Fibroblast of lung (primary cell): ENCODE results near the gene ARHGEF19. TPM values are rescaled to one million over a fixed set of nuclear protein-coding genes. Genes with fewer than 3 reads are reported as not detected.

ENCODE experiments used
- DNase-seq, 2 donors: peaks; one replicate each; pipeline versions ENCODE4 v3.0.0 to v3.0.0-alpha.2; 2010; ENCODE audit warnings: low read depth in 2 of 2
- H2AFZ ChIP-seq: 2 replicates; pipeline ENCODE4 v1.5.1; 2012; ENCODE audit warnings: low read length, control low read depth, inconsistent platforms
- H3K27ac ChIP-seq: 2 replicates; pipeline ENCODE4 v1.5.1; 2011; ENCODE audit warnings: low read length, control low read depth; ENCODE audit not compliant: insufficient read depth
- H3K27me3 ChIP-seq: 2 replicates; pipeline ENCODE4 v1.5.1; 2011; ENCODE audit warnings: mild to moderate bottlenecking, low read length; ENCODE audit not compliant: control insufficient read depth, insufficient read depth
- H3K36me3 ChIP-seq: 2 replicates; pipeline ENCODE4 v1.5.1; 2011; ENCODE audit warnings: low read length; ENCODE audit not compliant: control insufficient read depth, insufficient read depth
- H3K4me1 ChIP-seq: 2 replicates; pipeline ENCODE4 v1.5.1; 2011; ENCODE audit warnings: low read length; ENCODE audit not compliant: control insufficient read depth, insufficient read depth; ENCODE audit errors: extremely low read depth
- H3K4me2 ChIP-seq: 2 replicates; pipeline ENCODE4 v1.5.1; 2011; ENCODE audit warnings: low read length, control low read depth; ENCODE audit not compliant: insufficient read depth; ENCODE audit errors: extremely low read depth
- H3K4me3 ChIP-seq, 4 experiments: fragments of 200-600 bp in 1 of 4; sonication (generic) in 1 of 4; replicated peaks in 1 of 4; 2 replicates each; pipeline ENCODE4 v1.5.1; 2011 to 2016; ENCODE audit warnings: low read length in 4 of 4, low read depth in 3 of 4, mild to moderate bottlenecking in 3 of 4, control low read depth in 2 of 4, inconsistent platforms in 1 of 4, mixed read lengths in 1 of 4; ENCODE audit not compliant: insufficient read depth in 1 of 4; ENCODE audit errors: control extremely low read depth in 1 of 4
- H3K79me2 ChIP-seq: 2 replicates; pipeline ENCODE4 v1.5.1; 2012; ENCODE audit warnings: mild to moderate bottlenecking, low read length, inconsistent platforms; ENCODE audit not compliant: control insufficient read depth, insufficient read depth
- H3K9ac ChIP-seq: 2 replicates; pipeline ENCODE4 v1.5.1; 2011; ENCODE audit warnings: mild to moderate bottlenecking, low read length, control low read depth; ENCODE audit not compliant: insufficient read depth
- H3K9me3 ChIP-seq: 2 replicates; pipeline ENCODE4 v1.5.1; 2012; ENCODE audit warnings: low read depth, low read length; ENCODE audit not compliant: control insufficient read depth, insufficient read depth
- H4K20me1 ChIP-seq: 2 replicates; pipeline ENCODE4 v1.5.1; 2011; ENCODE audit warnings: low read length; ENCODE audit not compliant: control insufficient read depth, insufficient read depth; ENCODE audit errors: extremely low read depth
- CTCF ChIP-seq, 2 donors: IDR thresholded peaks in 1 of 2; conservative IDR thresholded peaks in 1 of 2; 1 replicate in 1 of 2; 2 replicates in 1 of 2; pipeline ENCODE4 v1.5.1; 2011 to 2012; ENCODE audit warnings: low read length in 2 of 2, control low read depth in 1 of 2, inconsistent platforms in 1 of 2, low read depth in 1 of 2, mild to moderate bottlenecking in 1 of 2
- EZH2 ChIP-seq: IDR thresholded peaks from 2 replicates; pipeline ENCODE4 v1.5.1; 2012; ENCODE audit warnings: low read length, control low read depth, mild to moderate bottlenecking; ENCODE audit errors: missing control alignments
- polyA plus RNA-seq, 2 donors: library from polyadenylated mRNA; depleted of rRNA in 1 of 2; stranded (reverse) in 1 of 2; unstranded in 1 of 2; fragments of >200 nt; gene quantifications; 2 replicates each; pipeline ENCODE4 v1.2.1, GENCODE V29; 2011 to 2012; ENCODE audit warnings: missing spikeins in 1 of 2
- total RNA-seq: library from RNA; depleted of rRNA; stranded (reverse); fragments of >200 nt; gene quantifications from 2 replicates; pipeline ENCODE4 v1.2.1, GENCODE V29; 2014

Gene ARHGEF19
- total and polyA plus RNA-seq, 2 donors (not counting 1 experiment from before 2014, with no cell fraction given) = 3.3 TPM

GRCh38 chr1:16195518-16195905 lies 16.9 kb downstream of the ARHGEF19 start:
- Histone ChIP-seq H3K4me2 (no peak overlapping the region), H3K27ac (no peak overlapping the region), H4K20me1 (no peaks in the 10 kb centered on the region), H3K79me2 (no peaks in the 10 kb centered on the region), H3K4me3 (no peak overlapping the region), H3K9me3 (no peaks in the 10 kb centered on the region), H3K36me3 (no peaks in the 10 kb centered on the region), H3K4me1 (no peaks in the 10 kb centered on the region), H3K27me3 (peaks cover 3% of the 10 kb centered on the region), H2AFZ (no peak overlapping the region), H3K9ac (no peak overlapping the region)
- no peak for TF ChIP-seq EZH2
- TF ChIP-seq CTCF (conservative IDR thresholded peaks at IDR 0.05 in 1 of 2, IDR thresholded peaks at IDR 0.05 in 1 of 2; ENCODE audit: low read depth in 1 of 2, low read length in 2 of 2) = no peak
- DNase-seq = no peak

DNA sequence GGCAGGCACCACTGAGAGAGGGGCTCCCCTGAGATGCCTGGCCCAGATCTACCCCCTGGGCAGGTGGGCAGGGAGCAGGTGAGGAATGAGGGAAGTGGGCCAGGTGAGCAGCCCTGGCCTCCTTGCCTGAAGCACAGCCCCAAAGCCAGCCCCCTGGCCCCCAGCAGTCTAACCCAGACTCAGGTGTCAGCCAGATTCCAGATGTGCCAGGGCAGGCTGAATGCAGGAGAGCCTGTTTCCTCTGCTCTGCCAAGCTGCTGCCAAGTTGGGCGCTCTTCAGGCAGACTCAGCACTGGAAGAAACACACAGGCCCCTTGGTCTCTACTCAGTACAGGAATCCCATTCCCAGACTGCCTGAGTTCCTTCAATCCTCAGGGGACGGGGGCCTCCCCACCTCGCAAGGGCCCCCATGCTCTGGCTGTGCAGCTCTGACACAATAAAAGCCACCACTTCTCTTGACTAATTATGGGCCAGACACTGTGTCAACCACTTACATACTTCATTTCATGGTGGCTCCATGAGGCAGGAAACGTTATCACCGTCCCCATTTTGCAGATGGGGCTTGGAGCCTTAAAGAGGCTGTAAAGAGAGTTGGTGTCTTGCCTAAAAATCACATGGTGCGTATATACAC lies 20.4 kb downstream of the ARHGEF19 start:
- Histone ChIP-seq H3K9ac (no peak overlapping the region), H2AFZ (no peak overlapping the region), H3K9me3 (no peaks in the 10 kb centered on the region), H3K36me3 (no peaks in the 10 kb centered on the region), H3K27me3 (peaks cover 3% of the 10 kb centered on the region), H3K4me1 (peaks cover 7% of the 10 kb centered on the region), H3K4me3 (no peak overlapping the region), H3K79me2 (no peaks in the 10 kb centered on the region), H3K27ac (no peak overlapping the region), H4K20me1 (no peaks in the 10 kb centered on the region), H3K4me2 (no peak overlapping the region)
- TF ChIP-seq EZH2 (no peak), CTCF (conservative IDR thresholded peaks at IDR 0.05 in 1 of 2, IDR thresholded peaks at IDR 0.05 in 1 of 2; ENCODE audit: low read depth in 1 of 2, low read length in 2 of 2) (no peak)
- no peak for DNase-seq

DNA sequence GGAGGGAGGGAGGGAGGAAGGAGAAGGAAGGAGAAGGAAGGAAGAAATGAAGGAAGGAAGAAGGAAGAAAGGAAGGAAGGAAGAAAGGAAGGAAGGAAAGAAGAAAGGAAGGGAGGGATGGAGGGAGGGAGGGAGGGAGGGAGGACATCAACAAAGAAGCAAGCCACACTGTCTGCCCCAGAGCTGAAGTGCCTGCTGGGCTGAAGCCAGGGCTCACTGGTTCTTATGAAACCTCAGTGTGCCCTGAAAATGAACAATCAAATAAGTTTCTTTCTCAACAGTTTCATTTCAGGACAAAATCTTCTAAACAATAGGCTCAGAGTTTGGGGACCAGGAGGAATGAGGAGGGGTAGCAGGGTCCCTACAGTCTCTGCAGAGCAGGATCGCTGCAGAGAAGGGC lies 21.1 kb downstream of the ARHGEF19 start:
- no peaks in the 10 kb centered on the region for H4K20me1 ChIP-seq
- H2AFZ ChIP-seq = no peak overlapping the region
- H3K4me1 ChIP-seq = peaks cover 7% of the 10 kb centered on the region
- no peaks in the 10 kb centered on the region for H3K79me2 ChIP-seq
- H3K4me2 ChIP-seq = no peak overlapping the region
- H3K27me3 ChIP-seq = peaks cover 3% of the 10 kb centered on the region
- H3K9me3 ChIP-seq = no peaks in the 10 kb centered on the region
- TF ChIP-seq EZH2 = no peak
- TF ChIP-seq CTCF (conservative IDR thresholded peaks at IDR 0.05 in 1 of 2, IDR thresholded peaks at IDR 0.05 in 1 of 2; ENCODE audit: low read depth in 1 of 2, low read length in 2 of 2) = no peak
- DNase-seq = no peak
- no peak overlapping the region for H3K27ac ChIP-seq
- no peak overlapping the region for H3K9ac ChIP-seq
- no peak overlapping the region for H3K4me3 ChIP-seq
- H3K36me3 ChIP-seq = no peaks in the 10 kb centered on the region
